PC-9 (cell line): ENCODE measurements around the gene COL25A1. TPM values are rescaled to one million over a fixed set of nuclear protein-coding genes. Genes with fewer than 3 reads are reported as not detected.

Experiments used
- BruUV-seq: library from RNA; stranded (reverse); fragments of 400-500 nt; replicated peaks from 2 replicates; lab custom pipeline; 2021; lab: Mats Ljungman, UMichigan
- CTCF ChIA-PET: fragments of 300-600 bp; sonication (Branson Sonifier 250); formaldehyde crosslinking; loops from one replicate; lab custom pipeline; 2022; ENCODE audit warnings: antibody characterized with exemption; lab: Charles Lee
- POLR2A ChIA-PET: fragments of 300-600 bp; sonication (Branson Sonifier 250); formaldehyde crosslinking; loops from one replicate; lab custom pipeline; 2022; ENCODE audit warnings: antibody characterized with exemption; ENCODE audit not compliant: unreplicated experiment; lab: Charles Lee
- DNase-seq, 2 experiments: peaks; one replicate each; pipeline versions ENCODE4 v3.0.0 to v3.0.0-alpha.2; 2015 to 2022; ENCODE audit warnings: mixed read lengths in 1 of 2
- H2AFZ ChIP-seq: fragments of 200-600 bp; sonication (generic); 2 replicates; pipeline ENCODE4 v1.8.1; 2017; ENCODE audit warnings: antibody characterized with exemption
- H3F3A ChIP-seq: fragments of 200-600 bp; sonication (generic); 2 replicates; pipeline ENCODE4 v1.8.1; 2017; ENCODE audit warnings: antibody characterized with exemption, mild to moderate bottlenecking, low read depth; ENCODE audit not compliant: insufficient read depth
- H3K27ac ChIP-seq: fragments of 200-600 bp; sonication (generic); 2 replicates; pipeline ENCODE4 v1.6.1; 2016; ENCODE audit warnings: mixed run types
- H3K27me3 ChIP-seq: fragments of 200-600 bp; sonication (generic); 2 replicates; pipeline ENCODE4 v1.6.1; 2016; ENCODE audit warnings: low read depth, mixed run types; ENCODE audit not compliant: insufficient read depth
- H3K36me3 ChIP-seq: fragments of 200-600 bp; sonication (generic); 2 replicates; pipeline ENCODE4 v1.6.1; 2016; ENCODE audit warnings: low read depth, mixed run types
- H3K4me1 ChIP-seq: fragments of 200-600 bp; sonication (generic); replicated peaks from 2 replicates; pipeline ENCODE4 v1.6.1; 2016; ENCODE audit warnings: mixed run types; ENCODE audit not compliant: insufficient read depth
- H3K4me2 ChIP-seq: fragments of 200-600 bp; sonication (generic); 2 replicates; pipeline ENCODE4 v1.6.1; 2017; ENCODE audit warnings: mixed run types
- H3K4me3 ChIP-seq: fragments of 200-600 bp; sonication (generic); 2 replicates; pipeline ENCODE4 v1.6.1; 2016; ENCODE audit warnings: mixed run types
- H3K79me2 ChIP-seq: fragments of 200-600 bp; sonication (generic); 2 replicates; pipeline ENCODE4 v1.6.1; 2017; ENCODE audit warnings: low read depth, mixed run types
- H3K9me2 ChIP-seq: fragments of 200-600 bp; sonication (generic); 2 replicates; pipeline ENCODE4 v1.8.1; 2017; ENCODE audit warnings: mild to moderate bottlenecking; ENCODE audit not compliant: insufficient read depth
- H3K9me3 ChIP-seq: fragments of 200-600 bp; sonication (generic); 2 replicates; pipeline ENCODE4 v1.8.1; 2016; ENCODE audit warnings: low read depth; ENCODE audit not compliant: insufficient read depth
- H4K20me1 ChIP-seq: fragments of 200-600 bp; sonication (generic); 2 replicates; pipeline ENCODE4 v1.8.1; 2017; ENCODE audit not compliant: insufficient read depth
- EZH2 ChIP-seq: fragments of 200-600 bp; sonication (generic); IDR thresholded peaks from 2 replicates; pipeline ENCODE4 v1.8.0; 2017; ENCODE audit warnings: antibody characterized with exemption, low read depth
- intact Hi-C: fragments of 100-400 bp; cut with micrococcal nuclease; formaldehyde crosslinking; loops from one replicate; pipeline ENCODE4 v1.10.0; 2022; ENCODE audit not compliant: unreplicated experiment
- total RNA-seq: library from RNA; stranded (reverse); gene quantifications from 2 replicates; pipeline ENCODE4 v1.2.3, GENCODE V29; 2021
- TF ChIP-seq, protein P1 (sequence below): fragments of 200-600 bp; sonication (generic); conservative IDR thresholded peaks from 2 replicates; pipeline ENCODE4 v1.6.1; 2017; ENCODE audit warnings: mixed run types, antibody characterized with exemption, mild to moderate bottlenecking, moderate library complexity

The COL25A1 gene
- total RNA-seq, 1 experiment from 2014 or later, result not detected

DNA sequence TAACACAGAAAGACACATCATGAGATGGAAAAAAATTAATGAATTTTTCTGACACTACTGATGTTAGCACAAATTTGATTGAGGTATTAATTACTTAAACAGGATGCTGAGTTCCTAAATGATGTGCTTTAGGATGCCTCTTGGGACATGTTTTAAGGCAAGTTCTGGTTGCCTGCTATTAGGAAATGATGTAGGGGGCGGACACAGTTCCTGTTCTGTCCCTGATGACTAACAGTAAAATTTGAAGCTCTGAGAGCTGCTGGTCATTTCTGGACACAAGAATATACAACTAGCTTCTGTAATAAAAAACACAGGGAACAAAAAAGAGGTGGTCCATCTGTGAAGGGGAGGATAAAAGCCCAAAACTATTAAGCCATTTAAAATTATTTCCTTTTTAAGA is 376.4 kb downstream of the COL25A1 start:
- no peak overlapping the region for H3K27ac ChIP-seq
- H3F3A ChIP-seq, result no peaks in the 10 kb centered on the region
- H4K20me1 ChIP-seq, result no peaks in the 10 kb centered on the region
- no peaks in the 10 kb centered on the region for H3K36me3 ChIP-seq
- H3K9me3 ChIP-seq, result no peaks in the 10 kb centered on the region
- H3K27me3 ChIP-seq, result no peaks in the 10 kb centered on the region
- DNase-seq, result no peak
- CTCF ChIA-PET, result no interaction called here
- no peak for TF ChIP-seq EZH2
- TF ChIP-seq, protein P1, sequence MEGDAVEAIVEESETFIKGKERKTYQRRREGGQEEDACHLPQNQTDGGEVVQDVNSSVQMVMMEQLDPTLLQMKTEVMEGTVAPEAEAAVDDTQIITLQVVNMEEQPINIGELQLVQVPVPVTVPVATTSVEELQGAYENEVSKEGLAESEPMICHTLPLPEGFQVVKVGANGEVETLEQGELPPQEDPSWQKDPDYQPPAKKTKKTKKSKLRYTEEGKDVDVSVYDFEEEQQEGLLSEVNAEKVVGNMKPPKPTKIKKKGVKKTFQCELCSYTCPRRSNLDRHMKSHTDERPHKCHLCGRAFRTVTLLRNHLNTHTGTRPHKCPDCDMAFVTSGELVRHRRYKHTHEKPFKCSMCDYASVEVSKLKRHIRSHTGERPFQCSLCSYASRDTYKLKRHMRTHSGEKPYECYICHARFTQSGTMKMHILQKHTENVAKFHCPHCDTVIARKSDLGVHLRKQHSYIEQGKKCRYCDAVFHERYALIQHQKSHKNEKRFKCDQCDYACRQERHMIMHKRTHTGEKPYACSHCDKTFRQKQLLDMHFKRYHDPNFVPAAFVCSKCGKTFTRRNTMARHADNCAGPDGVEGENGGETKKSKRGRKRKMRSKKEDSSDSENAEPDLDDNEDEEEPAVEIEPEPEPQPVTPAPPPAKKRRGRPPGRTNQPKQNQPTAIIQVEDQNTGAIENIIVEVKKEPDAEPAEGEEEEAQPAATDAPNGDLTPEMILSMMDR, result no peak
- H2AFZ ChIP-seq, result no peak overlapping the region
- POLR2A ChIA-PET, result no interaction called here
- H3K4me3 ChIP-seq, result no peak overlapping the region
- H3K4me1 ChIP-seq, result no peaks in the 10 kb centered on the region
- no peak overlapping the region for H3K4me2 ChIP-seq
- H3K79me2 ChIP-seq, result no peaks in the 10 kb centered on the region
- no peaks in the 10 kb centered on the region for H3K9me2 ChIP-seq
- BruUV-seq, result no TSS peak
- intact Hi-C loops, result no loop called here

GRCh38 chr4:108922191-108922590 is 380.3 kb downstream of the COL25A1 start:
- TF ChIP-seq EZH2, result no peak
- TF ChIP-seq, protein P1, result no peak
- intact Hi-C loops, result no loop called here
- H3F3A ChIP-seq, result no peaks in the 10 kb centered on the region
- H2AFZ ChIP-seq, result no peak overlapping the region
- H3K27me3 ChIP-seq, result no peaks in the 10 kb centered on the region
- H3K4me3 ChIP-seq, result no peak overlapping the region
- H3K27ac ChIP-seq, result no peak overlapping the region
- DNase-seq, result no peak
- no peak overlapping the region for H3K4me2 ChIP-seq
- no peaks in the 10 kb centered on the region for H3K9me2 ChIP-seq
- no TSS peak for BruUV-seq
- no peaks in the 10 kb centered on the region for H3K79me2 ChIP-seq
- POLR2A ChIA-PET, result no interaction called here
- CTCF ChIA-PET, result no interaction called here
- no peaks in the 10 kb centered on the region for H3K9me3 ChIP-seq
- no peaks in the 10 kb centered on the region for H4K20me1 ChIP-seq
- H3K36me3 ChIP-seq, result no peaks in the 10 kb centered on the region
- no peaks in the 10 kb centered on the region for H3K4me1 ChIP-seq

- Histone ChIP-seq H3K27me3 (no peaks in the 10 kb centered on the region), H3K4me3 (no peak overlapping the region), H3K4me2 (no peak overlapping the region), H3F3A (no peaks in the 10 kb centered on the region), H3K27ac (no peak overlapping the region), H3K4me1 (no peaks in the 10 kb centered on the region), H2AFZ (no peak overlapping the region), H3K79me2 (no peaks in the 10 kb centered on the region), H3K9me2 (no peaks in the 10 kb centered on the region), H3K36me3 (no peaks in the 10 kb centered on the region), H3K9me3 (no peaks in the 10 kb centered on the region), H4K20me1 (no peaks in the 10 kb centered on the region)
- DNase-seq, result no peak
- ChIA-PET POLR2A (no interaction called here), CTCF (no interaction called here)
- BruUV-seq, result no TSS peak
- TF ChIP-seq, protein P1, result no peak
- TF ChIP-seq EZH2, result no peak
- intact Hi-C loops, result no loop called here
Measured at GRCh38 chr4:108920395-108921087, 381.9 kb downstream of the COL25A1 start.
